Uterus (tissue), 2 donors: Measurements from ENCODE around the gene STAC3.

ENCODE experiments used
- POLR2A ChIP-seq, 2 donors: fragments of 450-650 bp; IDR thresholded peaks; one replicate each; pipeline ENCODE4 v1.6.1; 2016; ENCODE audit warnings: antibody characterized with exemption in 2 of 2, mild to moderate bottlenecking in 1 of 2, moderate library complexity in 1 of 2
- TF ChIP-seq, protein P1 (sequence below), 4 experiments: fragments of 200-600 bp in 2 of 4; fragments of 450-650 bp in 2 of 4; sonication (generic) in 2 of 4; IDR thresholded peaks; one replicate each; pipeline ENCODE4 v1.5.1; 2016 to 2019; ENCODE audit warnings: antibody characterized with exemption in 4 of 4, mild to moderate bottlenecking in 2 of 4, moderate library complexity in 1 of 4

DNA sequence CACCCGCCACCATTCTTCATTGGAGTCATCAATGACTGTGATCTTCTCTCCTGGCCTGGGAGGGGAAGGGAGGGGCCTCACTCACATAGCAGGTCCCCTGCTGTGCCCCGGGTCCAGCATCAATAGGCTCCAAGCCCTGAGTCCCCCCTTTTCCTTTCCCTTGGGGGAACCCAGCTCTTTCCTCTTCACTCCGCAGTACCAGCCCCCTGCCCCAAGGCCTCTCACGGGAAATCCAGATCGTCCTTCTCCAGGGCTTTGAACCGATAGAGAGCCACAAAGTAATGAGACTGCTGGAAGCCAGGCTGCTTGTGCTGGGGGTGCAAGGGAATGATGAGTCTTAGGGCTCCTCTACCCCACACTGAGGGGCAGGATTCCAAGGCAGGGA lies 6.7 kb downstream of the STAC3 start:
- TF ChIP-seq, protein P1, sequence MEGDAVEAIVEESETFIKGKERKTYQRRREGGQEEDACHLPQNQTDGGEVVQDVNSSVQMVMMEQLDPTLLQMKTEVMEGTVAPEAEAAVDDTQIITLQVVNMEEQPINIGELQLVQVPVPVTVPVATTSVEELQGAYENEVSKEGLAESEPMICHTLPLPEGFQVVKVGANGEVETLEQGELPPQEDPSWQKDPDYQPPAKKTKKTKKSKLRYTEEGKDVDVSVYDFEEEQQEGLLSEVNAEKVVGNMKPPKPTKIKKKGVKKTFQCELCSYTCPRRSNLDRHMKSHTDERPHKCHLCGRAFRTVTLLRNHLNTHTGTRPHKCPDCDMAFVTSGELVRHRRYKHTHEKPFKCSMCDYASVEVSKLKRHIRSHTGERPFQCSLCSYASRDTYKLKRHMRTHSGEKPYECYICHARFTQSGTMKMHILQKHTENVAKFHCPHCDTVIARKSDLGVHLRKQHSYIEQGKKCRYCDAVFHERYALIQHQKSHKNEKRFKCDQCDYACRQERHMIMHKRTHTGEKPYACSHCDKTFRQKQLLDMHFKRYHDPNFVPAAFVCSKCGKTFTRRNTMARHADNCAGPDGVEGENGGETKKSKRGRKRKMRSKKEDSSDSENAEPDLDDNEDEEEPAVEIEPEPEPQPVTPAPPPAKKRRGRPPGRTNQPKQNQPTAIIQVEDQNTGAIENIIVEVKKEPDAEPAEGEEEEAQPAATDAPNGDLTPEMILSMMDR (IDR thresholded peaks at IDR 0.05) = no peak
- no peak for TF ChIP-seq POLR2A (IDR thresholded peaks at IDR 0.05)
